ENCODE measurements around the gene CACNA1G. TPM values are rescaled to one million over a fixed set of nuclear protein-coding genes. Genes with fewer than 3 reads are reported as not detected.

CACNA1G gene
- total RNA-seq, 1 donor from 2014 or later, result 1.1 TPM

DNA sequence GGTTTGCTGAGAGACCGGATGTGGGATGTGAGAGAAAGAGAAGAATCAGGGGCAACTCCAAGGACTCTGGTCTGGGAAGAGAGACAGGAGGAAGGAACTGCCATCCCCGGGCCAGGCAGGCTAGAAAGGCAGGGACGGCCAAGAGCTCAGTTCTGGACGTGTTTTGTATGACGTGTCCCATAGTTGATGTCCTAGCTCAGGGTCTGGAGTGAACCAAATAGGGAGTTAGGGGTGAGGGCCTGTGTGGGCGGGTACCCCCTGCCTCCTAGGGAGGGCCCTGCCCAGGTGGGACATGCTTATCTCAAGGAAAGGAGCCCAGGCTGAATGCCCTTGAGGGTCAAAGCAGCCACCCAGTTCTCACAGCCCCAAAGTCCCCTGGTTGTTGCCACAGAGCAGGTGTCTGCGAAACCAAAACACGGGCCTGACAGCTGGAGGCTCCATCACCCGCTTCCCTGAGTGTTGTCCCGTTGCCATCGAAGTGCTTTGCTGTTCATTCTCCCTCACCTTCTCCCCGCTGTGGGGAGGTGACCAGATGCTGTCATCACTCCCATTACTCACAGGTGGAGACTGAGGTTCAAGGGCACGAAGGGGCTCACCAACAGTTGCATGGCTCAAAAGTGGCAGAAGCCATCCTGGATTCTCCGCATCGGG lies 81.7 kb downstream of the CACNA1G start:
- Mint-ChIP-seq H3K4me3 (no peak overlapping the region), H3K36me3 (ENCODE audit: low read depth) (no peaks in the 10 kb centered on the region), H3K9me3 (no peaks in the 10 kb centered on the region), H3K27ac (ENCODE audit: unreplicated experiment) (no peak overlapping the region), H3K27me3 (ENCODE audit: low read depth) (peaks cover 16% of the 10 kb centered on the region), H3K4me1 (peaks cover 14% of the 10 kb centered on the region)
- no peak for DNase-seq (ENCODE audit: low read depth, low spot score)
- TF ChIP-seq, protein P1, sequence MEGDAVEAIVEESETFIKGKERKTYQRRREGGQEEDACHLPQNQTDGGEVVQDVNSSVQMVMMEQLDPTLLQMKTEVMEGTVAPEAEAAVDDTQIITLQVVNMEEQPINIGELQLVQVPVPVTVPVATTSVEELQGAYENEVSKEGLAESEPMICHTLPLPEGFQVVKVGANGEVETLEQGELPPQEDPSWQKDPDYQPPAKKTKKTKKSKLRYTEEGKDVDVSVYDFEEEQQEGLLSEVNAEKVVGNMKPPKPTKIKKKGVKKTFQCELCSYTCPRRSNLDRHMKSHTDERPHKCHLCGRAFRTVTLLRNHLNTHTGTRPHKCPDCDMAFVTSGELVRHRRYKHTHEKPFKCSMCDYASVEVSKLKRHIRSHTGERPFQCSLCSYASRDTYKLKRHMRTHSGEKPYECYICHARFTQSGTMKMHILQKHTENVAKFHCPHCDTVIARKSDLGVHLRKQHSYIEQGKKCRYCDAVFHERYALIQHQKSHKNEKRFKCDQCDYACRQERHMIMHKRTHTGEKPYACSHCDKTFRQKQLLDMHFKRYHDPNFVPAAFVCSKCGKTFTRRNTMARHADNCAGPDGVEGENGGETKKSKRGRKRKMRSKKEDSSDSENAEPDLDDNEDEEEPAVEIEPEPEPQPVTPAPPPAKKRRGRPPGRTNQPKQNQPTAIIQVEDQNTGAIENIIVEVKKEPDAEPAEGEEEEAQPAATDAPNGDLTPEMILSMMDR (conservative IDR thresholded peaks at IDR 0.05), result no peak

DNA sequence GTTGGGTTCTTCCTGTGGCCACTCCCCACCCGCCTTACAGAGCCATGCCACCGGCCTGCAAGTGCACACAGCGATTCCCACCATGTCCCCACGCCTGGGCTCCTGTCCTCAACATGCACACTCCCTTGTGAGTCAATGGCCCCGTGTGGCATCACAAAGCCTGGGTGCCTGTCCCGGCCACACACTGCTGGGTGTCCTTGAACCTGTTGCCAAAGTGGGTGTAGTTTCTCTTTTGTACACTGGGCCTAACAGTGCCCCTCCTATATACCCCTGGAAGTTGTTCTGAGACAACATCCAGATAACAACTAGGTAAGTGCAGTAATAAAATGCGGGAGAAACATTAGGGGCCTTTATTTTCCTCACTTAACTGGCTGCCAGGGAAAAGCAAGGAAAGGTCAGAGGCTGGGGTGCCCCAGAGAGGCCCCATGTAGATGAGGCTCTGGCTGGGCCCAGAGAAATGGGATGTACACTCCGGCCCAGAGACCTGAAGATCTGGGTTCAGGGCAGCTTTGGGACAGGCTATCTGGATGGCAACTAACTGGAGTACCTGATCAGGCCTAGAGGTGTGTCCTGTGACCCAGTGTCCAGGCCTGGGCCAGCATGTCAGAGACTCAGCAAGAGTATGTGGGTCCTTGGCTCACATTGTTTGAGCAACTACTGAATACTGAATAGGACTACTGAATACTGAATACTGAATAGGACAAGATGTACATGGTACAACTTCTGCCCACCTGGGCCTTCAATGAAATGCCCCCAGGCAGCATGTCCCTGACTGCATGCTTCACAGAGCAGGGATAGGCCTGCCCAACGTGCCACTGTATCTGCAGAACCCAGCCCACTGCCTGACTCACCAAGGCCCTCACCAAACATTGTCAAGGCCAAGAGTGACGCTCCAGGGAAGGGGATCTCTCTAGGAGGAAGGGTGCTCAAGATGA lies 82.5 kb downstream of the CACNA1G start:
- no peak overlapping the region for H3K4me3 Mint-ChIP-seq
- H3K4me1 Mint-ChIP-seq, result peaks cover 14% of the 10 kb centered on the region
- no peak for DNase-seq (ENCODE audit: low read depth, low spot score)
- no peaks in the 10 kb centered on the region for H3K36me3 Mint-ChIP-seq (ENCODE audit: low read depth)
- no peak overlapping the region for H3K27ac Mint-ChIP-seq (ENCODE audit: unreplicated experiment)
- peaks cover 8% of the 10 kb centered on the region for H3K27me3 Mint-ChIP-seq (ENCODE audit: low read depth)
- TF ChIP-seq, protein P1 (conservative IDR thresholded peaks at IDR 0.05), result no peak
- no peaks in the 10 kb centered on the region for H3K9me3 Mint-ChIP-seq

- Mint-ChIP-seq H3K27ac (ENCODE audit: unreplicated experiment) (no peak overlapping the region), H3K4me3 (no peak overlapping the region), H3K27me3 (ENCODE audit: low read depth) (no peaks in the 10 kb centered on the region), H3K9me3 (no peaks in the 10 kb centered on the region), H3K36me3 (ENCODE audit: low read depth) (no peaks in the 10 kb centered on the region), H3K4me1 (peaks cover 13% of the 10 kb centered on the region)
- TF ChIP-seq, protein P1 (conservative IDR thresholded peaks at IDR 0.05), result no peak
- no peak for DNase-seq (ENCODE audit: low read depth, low spot score)
Observed at GRCh38 chr17:50645748-50646682, 85.5 kb downstream of the CACNA1G start.

DNA sequence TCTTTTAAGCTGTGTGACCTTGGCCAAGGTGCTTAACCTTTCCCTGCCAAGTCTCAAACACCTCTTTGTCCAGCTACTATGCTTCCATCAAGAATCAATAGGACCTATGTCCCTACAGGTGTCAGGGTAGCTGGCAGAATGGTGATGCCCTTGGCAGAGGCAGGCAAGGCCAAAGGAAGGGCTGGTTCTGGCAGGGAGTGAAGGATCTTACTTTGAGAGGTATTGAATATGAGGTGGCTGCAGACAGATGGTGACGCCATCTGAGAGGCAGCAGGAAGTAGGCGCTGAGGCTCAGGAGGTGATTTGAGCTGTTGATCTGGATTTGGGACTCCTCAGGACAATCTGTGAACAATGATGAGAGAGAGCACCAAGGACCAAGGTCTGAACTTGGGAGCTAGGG lies 86.7 kb downstream of the CACNA1G start:
- TF ChIP-seq, protein P1 (conservative IDR thresholded peaks at IDR 0.05), result no peak
- H3K27ac Mint-ChIP-seq (ENCODE audit: unreplicated experiment), result no peak overlapping the region
- no peaks in the 10 kb centered on the region for H3K36me3 Mint-ChIP-seq (ENCODE audit: low read depth)
- H3K4me1 Mint-ChIP-seq, result peaks cover 4% of the 10 kb centered on the region
- no peaks in the 10 kb centered on the region for H3K27me3 Mint-ChIP-seq (ENCODE audit: low read depth)
- no peak overlapping the region for H3K4me3 Mint-ChIP-seq
- no peak for DNase-seq (ENCODE audit: low read depth, low spot score)
- H3K9me3 Mint-ChIP-seq, result no peaks in the 10 kb centered on the region
